Stimulated activated CD4-positive, alpha-beta T cell treated with anti-CD3 and anti-CD28 coated beads, Interleukin-4, amount 100 ng/mL, for 24 hours (primary cell): ENCODE results near the gene ZNF653.
A peak's percentile ranks its signal among the peaks of the same experiment; 100 is the strongest.

Experiments
- DNase-seq: peaks from one replicate; pipeline ENCODE4 v3.0.0-alpha.2; 2020

The ZNF653 gene

GRCh38 chr19:11505504-11506100 is at the start of gene ZNF653:
Gene ZNF653, minus strand, starts transcription at chr19:11505839. Its CDS starts 53 bp downstream, at chr19:11505786.
- peak; percentile 95 for DNase-seq

- no peak for DNase-seq
Observed at GRCh38 chr19:11555246-11555645, 49.6 kb upstream of the ZNF653 start.

- DNase-seq, result no peak
Observed at GRCh38 chr19:11554160-11554559, 48.5 kb upstream of the ZNF653 start.

GRCh38 chr19:11552666-11553372 is 47.2 kb upstream of the ZNF653 start:
- DNase-seq, result no peak

GRCh38 chr19:11551603-11552235 is 46.1 kb upstream of the ZNF653 start:
- no peak for DNase-seq

- no peak for DNase-seq
Observed at GRCh38 chr19:11550265-11550664, 44.6 kb upstream of the ZNF653 start.

- DNase-seq, result no peak
Observed at GRCh38 chr19:11549386-11549953, 43.8 kb upstream of the ZNF653 start.

- DNase-seq, result no peak
Observed at GRCh38 chr19:11547929-11548700, 42.5 kb upstream of the ZNF653 start.

DNA sequence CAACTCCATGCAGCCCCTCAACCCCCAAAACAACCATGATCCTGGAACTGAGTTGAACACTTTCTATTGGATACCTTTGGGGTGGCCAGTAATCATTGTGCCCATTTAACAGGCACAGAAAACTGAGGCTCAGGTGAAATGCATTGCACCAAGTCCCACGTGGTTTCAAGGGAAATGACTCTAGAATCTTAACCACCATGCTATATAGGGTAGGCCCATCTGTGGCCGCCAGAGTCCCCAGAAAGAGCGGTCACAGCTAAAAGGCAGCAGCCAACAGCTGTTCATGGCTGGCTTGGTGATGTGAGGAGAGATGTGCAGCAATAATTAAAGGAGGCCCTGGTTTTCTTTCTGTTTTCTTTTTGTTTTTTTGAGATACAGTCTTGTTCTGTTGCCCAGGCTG is 35.6 kb upstream of the ZNF653 start:
- no peak for DNase-seq

- no peak for DNase-seq
Observed at GRCh38 chr19:11540645-11541044, 35.0 kb upstream of the ZNF653 start.

GRCh38 chr19:11539495-11540365 is 34.1 kb upstream of the ZNF653 start:
- DNase-seq, result no peak

DNA sequence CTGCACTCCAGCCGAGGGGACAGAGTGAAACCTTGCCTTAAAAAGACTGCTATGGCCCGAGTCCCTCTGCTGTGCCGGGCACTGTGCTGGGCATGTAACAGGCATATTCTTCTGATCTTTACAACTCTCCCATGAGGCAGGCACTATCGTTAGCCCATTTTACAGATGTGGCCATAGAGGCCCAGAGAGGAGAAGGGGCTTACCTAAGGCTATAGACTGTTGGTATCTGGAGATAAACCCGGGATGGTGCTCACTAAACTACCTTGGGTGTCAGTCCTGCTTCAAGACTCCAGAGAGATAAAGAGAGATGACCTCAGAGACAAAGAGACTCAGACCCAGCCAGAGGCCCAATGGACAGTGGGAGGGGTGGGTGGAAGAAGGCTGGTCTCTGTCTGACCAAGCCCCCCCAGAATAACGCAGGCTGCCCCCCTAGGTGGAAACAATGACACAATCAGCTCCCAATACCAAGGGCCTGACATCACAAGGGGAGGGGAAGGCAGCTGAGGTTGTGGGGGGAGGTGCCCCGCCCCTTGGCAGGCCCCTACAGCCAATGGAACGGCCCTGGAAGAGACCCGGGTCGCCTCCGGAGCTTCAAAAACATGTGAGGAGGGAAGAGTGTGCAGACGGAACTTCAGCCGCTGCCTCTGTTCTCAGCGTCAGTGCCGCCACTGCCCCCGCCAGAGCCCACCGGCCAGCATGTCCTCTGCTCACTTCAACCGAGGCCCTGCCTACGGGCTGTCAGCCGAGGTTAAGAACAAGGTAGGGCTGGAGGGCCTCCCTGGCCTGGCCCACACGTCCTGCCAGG is 32.8 kb upstream of the ZNF653 start, which contains the start of gene CNN1:
Gene CNN1 (plus strand): TSS at position 620 of the 805 bp plus-strand sequence. CDS start 77 bp downstream, at position 697.
- DNase-seq, result no peak

- peak; percentile 87 for DNase-seq
Observed at GRCh38 chr19:11535792-11536595, 30.4 kb upstream of the ZNF653 start.

GRCh38 chr19:11534948-11535347 is 29.3 kb upstream of the ZNF653 start:
- DNase-seq, result no peak

- no peak for DNase-seq
Observed at GRCh38 chr19:11534538-11534937, 28.9 kb upstream of the ZNF653 start.

- DNase-seq, result peak; percentile 40
Observed at GRCh38 chr19:11530432-11530831, 24.8 kb upstream of the ZNF653 start.

DNA sequence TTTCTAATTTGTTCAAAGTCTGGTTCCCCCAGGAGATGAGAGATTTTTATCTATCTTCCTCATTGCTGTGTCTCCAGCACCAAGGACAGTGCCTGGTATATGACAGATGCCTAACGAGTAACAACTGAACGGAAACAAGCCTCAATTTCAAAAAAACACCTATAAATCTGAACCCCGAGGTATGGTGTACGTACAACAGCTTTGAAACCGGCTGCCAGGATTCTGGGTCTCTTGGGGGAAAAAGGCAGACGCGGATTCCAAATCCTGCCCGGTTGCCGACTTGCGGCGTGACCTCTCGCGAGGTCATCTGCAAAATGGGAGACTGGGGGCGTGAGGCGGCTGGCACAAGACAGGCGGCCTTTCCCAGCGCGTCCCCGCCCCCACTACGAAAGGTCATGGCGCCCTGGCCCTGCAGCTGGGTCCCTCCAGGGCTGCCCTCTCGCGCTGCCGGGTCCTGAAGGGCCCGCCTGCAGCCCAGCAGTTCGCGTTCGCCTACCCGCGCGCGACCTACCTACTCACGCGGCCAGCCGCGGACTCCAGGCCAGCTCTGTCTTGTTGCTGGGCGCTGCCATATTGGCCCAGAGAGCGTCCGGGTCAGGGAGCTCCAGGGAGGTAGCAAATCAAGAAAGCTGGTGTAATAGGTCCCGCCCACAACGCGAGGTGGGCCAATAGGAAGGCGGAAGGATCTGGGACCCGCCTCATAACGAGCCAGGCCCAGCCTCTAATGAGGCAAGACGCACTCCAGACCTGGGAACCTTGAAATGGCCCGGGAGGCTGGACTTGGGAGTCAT is 23.1 kb upstream of the ZNF653 start, which contains the start of gene ECSIT:
Gene ECSIT (minus strand): TSS at position 584 of the 791 bp plus-strand sequence. CDS start 9,964 bp downstream, outside the sequence.
- peak; percentile 95 for DNase-seq

GRCh38 chr19:11519138-11519537 is 13.5 kb upstream of the ZNF653 start:
- no peak for DNase-seq

GRCh38 chr19:11513946-11514345 is 8.3 kb upstream of the ZNF653 start:
- DNase-seq, result no peak
